Stimulated activated naive CD4-positive, alpha-beta T cell treated with Interleukin-2 at 50 U/mL for 16 hours (primary cell): ENCODE results near the gene GC.
"Not testable (repeated sequence)": the region's sequence is repeated elsewhere in the genome, so short reads cannot be mapped to it uniquely, and the experiment has no call there.

Experiments used
- DNase-seq: peaks from one replicate; lab custom pipeline; 2025; lab: John Stamatoyannopoulos, UW

GC gene, protein sequence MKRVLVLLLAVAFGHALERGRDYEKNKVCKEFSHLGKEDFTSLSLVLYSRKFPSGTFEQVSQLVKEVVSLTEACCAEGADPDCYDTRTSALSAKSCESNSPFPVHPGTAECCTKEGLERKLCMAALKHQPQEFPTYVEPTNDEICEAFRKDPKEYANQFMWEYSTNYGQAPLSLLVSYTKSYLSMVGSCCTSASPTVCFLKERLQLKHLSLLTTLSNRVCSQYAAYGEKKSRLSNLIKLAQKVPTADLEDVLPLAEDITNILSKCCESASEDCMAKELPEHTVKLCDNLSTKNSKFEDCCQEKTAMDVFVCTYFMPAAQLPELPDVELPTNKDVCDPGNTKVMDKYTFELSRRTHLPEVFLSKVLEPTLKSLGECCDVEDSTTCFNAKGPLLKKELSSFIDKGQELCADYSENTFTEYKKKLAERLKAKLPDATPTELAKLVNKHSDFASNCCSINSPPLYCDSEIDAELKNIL

DNA sequence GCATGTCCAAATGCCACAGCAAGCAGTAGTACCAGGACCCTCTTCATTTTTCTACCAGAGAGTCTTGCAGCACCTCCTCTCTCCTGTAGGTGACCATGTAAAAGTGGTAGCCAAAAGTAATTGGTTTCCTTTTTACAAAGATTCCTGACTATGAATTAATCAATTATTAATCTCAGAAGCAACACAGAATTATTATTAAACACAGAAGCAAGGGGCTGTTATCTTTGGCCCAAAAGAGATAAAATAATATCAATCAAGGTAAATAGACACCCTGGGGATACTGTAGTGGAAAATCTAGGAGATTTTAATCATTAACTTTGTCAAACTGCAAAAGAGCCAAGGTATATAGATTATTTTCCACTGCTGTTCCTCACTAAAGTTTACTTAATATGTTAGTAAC lies at the start of gene GC:
GC (minus strand) TSS at position 108 of the 400 bp plus-strand sequence; CDS start at position 47, 61 bp downstream.
- DNase-seq = no peak

DNA sequence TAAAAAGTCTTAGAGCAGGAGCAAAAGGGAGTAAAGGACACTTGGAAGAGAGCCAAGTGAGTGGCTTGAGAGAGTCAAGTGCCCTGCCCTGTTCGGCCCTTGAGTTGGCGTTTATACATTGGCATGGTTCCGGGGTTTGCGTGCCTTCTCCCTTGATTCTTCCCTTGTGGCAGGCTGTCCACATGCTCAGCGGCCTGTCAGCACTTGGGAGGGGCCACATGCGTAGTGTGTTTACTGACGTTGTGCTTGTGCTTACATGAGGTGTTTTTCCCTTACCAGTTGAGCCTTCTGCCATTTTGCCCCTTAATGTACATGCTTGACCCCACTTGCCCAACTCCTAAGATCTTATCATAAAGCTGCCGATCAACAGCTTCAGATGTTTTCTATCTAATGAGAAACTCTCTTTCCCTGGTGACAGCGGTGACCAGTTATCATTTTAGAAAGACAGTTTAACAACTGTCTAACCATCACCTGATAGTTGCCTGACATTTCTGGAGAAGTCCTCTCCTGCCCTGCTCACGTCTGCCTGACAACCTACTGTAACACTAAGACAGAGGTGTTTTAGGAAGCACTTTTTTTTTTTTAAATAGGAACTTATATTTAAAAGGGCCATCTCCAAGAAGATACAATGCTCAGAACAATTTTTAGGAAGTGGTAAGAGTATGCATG lies 49.5 kb upstream of the GC start:
- DNase-seq = no peak

DNA sequence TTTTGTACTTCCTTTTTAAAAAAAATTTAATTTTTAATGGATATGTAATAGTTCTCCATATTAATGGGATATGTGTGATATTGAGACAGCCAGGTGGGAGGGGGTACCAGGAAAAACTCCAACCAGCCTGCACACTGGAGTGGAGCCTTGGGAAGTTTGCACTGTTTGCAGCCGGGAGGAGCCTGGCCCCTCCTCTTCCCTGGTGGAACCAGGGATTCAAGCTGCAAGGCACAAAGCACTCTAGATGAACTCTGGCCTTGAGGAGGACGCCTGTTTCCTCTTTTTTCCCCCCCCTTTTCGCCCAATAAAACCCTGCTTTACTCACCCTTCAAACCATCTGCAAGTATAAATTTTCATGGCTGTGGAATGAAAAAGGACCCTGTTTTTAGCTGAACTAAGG lies 48.2 kb upstream of the GC start:
- DNase-seq = no peak

DNA sequence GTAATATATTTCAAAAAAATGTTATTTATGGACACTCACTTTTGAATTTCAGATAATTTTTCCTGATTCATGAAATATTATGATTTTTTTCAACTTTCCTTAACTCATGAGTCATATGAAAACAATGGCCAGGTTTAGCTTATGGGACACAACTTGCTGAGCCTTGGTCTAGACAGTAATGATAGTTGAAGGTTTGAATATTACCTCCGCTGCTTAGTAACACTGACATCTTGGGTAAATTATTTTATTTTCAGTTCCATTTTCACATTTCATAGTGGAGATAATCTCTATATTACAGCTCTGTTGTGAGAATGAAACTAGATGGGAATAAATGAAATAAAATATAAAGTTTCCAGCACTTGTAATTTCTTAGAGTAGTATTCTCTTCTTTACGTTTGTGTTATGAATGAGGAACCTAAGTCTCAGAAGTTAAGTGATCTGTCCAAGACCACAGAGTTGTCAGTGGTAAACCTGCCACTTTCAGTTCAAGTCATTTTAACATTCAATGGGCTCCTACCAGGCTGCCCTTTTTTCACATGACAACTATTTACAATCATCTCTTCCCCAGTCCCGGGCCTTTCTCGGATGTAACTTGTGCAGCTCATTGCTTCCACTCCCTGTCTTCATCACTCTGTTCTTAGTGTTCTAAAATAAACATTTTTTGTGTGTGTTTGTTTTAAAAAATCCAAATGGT lies 46.8 kb upstream of the GC start:
- DNase-seq = no peak

DNA sequence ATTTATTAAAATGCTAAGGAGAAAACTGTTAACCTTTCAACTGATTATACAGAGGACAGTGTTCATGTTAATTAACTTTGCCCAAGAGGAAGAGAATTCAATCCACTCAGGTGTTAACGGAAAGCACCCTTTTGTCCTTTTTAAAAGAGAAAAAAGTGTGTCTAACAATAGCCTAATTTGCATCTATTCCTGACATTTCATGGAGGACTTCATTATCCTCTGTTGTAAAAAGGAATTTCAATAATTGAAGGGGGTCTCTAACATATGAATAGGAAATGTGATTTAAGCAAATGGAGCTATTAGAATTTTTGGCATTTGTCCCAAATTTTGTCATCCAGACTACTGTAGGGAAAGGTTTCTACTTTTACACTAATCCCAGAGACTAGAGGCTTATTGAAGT lies 44.6 kb upstream of the GC start:
- no peak for DNase-seq

DNA sequence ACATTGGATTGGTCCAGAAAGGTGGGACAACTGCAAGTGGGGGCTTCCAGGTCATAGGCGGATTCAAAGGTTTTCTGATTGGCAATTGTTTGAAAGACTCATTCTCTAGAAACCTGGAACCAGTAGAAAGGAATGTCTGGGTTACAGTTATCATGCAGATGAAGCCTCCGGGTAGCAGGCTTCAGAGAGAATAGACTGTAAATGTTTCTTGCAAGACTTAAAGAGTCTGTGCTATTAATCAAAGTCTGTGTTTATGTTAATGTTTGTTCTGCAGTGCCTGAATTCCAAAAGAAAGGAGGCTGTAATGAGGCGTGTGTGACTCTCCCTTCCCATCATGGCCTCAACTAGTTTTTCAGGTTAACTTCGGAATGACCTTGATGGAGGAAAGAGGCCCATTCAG lies 43.9 kb upstream of the GC start:
- no peak for DNase-seq

DNA sequence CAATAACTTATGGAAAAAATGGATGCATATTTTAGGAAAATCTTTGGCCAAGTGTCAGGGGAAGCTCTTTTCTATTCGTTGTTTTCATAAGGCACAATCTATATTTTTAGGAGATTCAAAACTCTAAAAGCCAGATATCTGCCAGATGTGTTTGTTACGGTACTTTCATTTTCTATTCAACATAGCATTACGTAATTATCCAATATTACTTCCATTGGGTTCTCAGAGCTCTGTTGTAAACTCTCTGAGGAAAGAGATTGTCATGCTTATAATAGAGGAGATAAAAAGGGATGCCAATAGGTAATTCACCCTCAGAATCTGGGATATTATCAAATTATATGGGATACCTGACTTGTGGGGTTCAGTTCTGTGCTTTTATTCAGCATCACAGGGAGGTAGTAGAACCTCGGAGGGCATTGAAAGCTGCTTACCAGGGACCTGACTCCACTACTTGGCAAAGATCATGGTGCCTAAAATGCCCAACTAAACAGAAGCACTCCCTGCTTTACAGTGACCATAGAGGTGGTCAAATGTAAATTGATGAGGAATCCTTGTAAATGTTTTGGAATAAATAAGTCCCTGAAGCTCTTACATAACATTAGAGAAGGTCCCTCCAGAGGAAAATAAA lies 32.9 kb upstream of the GC start:
- DNase-seq = no peak

DNA sequence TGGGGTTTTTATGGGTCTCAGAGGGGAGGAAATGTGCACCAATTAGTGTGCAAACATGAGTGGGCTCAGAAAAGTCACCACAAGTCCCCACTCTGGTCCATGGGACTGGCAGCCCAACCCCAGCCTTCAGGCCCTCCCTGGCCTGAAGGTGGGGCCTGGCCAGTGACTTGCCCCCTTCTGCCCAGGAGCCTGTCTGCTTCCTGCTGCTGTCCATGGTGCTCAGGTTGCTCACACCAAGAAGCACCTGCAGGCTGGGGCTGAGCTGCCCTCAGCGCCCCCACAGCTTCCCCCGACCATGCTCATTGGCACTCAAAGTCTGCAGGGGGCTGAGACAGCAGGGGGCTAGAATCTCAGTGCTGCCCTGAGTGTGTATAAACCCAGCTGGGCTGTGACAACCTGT lies 30.6 kb upstream of the GC start:
- no peak for DNase-seq

DNA sequence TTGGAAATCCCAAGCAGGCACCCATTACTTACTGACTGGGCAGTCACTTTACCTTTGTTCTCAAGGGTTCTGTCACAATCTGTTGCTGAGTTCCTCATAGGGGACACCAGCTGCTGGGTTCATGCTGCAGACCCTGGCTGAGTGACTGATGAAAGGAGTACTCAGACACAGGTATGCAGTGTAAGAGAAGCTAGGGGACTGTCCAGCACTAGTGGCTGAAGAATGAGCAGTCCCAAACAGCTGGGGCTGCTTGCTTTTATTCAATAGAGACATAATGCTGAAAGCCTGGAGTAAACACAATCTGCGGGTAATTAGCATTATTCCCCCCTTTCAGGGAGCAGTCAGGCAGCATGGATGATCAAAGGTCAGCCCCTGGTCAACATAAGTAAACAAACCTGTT lies 25.9 kb upstream of the GC start:
- not testable (repeated sequence) for DNase-seq

DNA sequence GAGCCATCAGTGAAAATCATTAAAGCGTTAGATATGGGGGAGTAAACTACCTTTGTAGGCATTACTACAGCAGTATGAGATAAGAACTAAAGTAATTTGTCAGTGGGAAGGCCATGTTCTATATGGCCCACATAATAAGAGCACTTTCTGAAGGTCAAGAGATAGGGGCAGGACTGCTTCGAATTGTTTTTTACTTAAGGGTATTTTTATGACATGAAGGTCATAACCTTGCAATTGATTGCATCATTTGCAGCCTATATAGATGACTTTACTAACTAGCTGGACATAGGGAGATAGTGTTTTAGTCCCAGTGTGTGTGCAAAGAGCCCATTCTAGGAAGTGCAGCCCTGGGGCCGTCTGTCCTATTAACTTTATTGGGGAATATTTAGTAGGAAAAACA lies 23.6 kb upstream of the GC start:
- DNase-seq = no peak

DNA sequence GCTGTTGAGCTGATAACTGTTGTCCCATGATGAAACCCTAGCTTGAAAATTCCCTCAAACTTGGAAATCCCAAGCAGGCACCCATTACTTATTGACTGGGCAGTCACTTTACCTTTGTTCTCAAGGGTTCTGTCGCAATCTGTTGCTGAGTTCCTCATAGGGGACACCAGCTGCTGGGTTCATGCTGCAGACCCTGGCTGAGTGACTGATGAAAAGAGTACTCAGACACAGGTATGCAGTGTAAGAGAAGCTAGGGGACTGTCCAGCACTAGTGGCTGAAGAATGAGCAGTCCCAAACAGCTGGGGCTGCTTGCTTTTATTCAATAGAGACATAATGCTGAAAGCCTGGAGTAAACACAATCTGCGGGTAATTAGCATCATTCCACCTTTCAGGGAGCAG lies 21.4 kb upstream of the GC start:
- DNase-seq = not testable (repeated sequence)

DNA sequence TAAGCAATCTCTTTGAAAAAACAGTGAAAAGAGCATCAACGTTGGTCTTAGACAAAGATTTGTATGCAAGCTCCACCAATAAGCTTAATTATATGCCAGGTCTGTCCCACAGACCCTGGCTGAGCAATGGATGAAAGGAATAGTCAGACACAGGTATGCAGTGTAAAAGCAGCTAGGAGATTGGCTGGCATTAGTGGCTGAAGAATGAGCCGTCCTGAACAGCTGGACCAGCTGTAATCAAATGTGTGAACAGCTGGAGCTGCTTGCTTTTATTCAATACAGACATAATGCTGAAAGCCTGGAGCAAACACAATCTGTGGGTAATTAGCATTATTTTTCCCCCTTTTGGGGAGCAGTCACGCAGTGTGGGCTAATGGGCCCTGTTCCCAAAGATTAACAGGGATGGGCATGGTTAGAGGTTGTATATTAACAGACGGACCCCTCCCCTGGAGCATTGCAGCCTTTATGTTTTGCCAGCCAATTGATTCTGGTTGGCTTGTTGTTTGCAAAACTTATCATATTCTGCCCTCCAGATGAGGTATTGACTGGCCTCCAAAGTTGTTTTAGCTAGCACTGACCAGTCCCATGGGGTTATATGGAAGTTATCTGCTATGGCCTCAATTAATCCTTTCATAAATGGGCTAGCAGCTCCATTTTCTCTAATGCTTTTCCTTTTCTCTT lies 20.3 kb upstream of the GC start:
- DNase-seq = not testable (repeated sequence)

DNA sequence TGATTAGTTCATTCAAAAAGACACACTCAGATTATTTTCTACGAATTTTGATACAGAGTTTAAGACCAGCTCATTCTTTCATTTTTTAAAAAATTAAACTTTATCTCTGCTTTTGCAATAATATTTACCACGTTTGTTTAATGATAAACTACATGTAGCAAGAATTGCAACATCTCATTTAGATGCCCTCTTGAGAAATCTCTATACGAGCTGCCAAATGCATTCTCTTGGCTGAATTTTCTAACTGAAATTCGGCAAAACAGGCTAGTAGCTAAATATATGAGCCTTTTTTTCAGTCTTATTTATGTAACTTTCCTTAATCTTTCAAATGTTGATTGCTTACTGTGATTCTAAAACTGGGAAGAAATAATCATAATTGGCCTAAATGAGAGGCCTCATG lies 2.1 kb upstream of the GC start:
- DNase-seq = no peak

DNA sequence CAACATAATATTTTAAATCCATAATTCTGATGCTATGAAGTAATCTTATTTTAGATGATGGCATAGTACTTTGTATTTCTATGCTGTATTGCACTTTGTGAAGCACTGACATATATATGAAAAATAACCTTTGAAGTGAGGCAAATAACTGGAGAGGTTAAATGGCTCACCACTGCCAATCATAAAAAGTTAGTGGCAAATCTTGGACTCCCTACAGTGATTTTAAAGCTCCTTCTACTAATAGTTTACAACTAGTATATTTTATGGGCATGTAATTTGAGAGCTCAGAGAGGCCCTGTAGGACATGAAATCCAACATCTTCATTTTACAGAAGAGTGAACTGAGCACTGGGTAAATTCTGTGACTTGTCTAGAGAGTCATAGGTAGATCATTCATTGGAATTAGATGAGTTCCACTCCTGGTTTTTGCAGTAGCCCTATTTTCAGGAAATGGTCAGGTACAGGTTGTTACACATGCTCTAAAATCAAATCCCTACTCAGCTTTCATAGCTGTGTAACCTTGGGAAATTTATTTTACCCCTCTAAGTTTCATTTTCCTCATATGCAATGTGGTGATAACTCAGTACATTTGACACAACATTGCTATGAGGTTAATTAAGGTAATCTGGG lies 804 bp upstream of the GC start:
- DNase-seq = no peak

DNA sequence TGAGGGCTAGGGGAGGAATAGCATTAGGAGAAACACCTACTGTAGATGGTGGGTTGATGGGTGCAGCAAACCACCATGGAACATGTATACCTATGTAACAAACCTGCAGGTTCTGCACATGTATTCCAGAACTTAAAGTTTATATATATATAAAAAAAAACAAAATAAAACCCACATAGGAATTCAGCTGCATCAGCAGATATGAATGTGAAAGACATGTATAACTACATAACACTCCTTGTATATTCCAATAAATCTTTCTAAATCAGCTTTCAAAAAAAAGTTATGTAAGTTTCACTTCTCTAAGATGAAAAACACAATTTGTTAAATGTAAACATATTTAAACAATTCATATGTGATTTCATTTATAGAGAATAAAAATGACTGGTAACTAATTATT lies 6.0 kb downstream of the GC start:
- DNase-seq = no peak

DNA sequence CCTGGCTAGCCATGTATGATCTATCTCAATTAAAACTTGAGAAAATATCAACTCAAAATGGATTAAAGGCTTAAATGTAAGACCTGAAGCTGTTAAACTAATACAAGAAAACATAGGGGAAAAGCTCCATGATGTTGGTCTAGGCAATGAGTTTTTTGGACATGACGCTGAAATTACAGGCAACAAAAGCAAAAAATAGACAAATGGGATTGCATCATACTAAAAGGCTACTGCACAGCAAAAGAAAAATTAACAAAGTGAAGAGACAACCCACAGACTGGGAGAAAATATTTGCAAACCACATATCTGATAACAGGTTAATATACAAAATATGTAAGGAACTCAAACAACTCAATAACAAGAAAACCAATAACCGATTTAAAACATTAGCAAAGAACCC lies 8.4 kb downstream of the GC start:
- no peak for DNase-seq

DNA sequence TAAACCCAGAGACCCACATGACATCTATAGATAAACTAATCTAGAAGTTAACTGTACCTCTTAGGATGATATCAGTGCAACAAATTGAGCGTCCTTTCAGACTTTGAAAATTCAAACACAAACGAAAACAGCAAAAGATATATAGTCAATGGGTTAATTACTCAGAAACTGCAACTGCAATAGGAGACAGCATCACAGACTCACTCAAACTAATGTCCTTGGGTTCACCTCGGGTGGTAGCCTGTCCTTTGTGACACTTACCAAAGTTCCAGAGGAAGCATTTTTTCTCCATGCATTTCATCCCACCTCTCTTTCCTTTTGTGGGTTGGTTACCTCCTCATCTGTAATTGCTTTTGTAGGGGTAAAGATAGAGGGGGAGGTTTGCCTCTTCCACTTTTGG lies 9.7 kb downstream of the GC start:
- DNase-seq = no peak

DNA sequence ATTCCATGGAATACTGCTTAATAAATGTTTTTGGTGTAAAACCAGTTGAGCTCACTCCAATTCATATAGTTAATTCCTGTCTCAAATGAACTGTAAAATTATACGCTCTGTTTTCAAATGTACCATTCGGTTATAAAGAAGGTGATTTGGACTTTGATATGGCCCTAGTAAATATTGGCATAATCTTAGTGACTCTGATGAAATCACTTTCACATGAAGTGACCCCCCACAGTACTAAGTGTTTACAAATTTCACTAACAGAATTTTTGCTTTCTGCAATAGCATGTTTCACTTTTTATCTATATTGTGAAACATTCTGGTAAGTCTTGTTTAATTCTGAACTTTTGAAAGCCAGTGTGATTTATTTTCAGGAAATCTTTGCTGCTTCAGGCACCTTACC lies 10.9 kb downstream of the GC start:
- DNase-seq = no peak

DNA sequence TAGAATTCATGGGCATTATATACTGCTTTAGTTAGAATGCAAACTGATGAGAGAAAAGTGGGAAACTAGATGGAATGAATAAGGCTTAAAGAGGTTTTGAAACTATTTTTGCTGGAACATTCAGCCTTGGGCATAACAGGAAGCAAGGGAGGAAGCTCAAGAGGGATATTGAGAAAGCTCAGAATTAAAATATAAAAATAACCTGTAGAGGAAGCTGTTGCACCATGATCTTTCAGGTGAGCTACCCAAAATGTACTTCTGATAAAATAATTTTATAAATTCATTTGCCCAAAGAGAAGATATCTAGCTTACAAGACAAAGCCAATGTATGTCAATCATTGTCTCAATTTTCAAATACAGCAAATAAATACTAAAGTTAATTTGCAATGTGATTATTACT lies 11.3 kb downstream of the GC start:
- no peak for DNase-seq

DNA sequence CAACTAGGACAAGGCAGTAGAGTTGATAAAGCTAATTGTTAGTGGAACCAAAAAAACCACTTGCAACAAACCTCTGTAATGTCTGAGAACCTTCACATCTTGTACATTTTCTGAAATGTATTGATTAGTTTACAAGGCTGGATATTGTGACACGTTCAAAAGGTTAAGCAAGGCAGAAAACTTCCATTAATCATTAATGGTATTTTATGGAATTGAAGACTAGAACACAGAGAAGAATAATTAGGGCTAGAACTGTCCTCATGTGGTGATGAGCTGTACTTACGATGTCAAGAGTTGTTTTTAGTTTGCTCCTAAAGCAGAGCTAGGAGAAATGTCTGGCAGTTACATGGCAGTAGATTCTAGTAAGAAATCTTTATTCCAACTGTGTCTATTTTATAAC lies 12.3 kb downstream of the GC start:
- DNase-seq = no peak

DNA sequence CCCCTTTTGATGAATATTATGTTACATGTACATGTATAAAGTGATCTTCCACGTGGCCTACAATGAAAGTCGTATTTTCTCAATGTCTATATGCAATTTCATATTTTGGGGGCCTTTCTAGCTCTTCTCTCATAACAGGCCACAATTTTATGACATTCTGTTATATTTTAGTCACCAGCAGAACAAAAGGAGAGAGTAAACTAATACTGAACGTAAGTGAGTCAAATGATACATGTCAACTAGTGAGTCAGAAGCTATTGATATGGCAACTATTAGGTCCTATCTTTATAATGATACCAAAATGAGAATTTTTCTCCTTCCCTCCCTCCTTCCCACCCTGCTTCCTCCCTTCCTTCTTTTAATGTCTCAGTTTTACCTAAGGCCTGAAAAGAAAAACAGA lies 14.4 kb downstream of the GC start:
- no peak for DNase-seq

DNA sequence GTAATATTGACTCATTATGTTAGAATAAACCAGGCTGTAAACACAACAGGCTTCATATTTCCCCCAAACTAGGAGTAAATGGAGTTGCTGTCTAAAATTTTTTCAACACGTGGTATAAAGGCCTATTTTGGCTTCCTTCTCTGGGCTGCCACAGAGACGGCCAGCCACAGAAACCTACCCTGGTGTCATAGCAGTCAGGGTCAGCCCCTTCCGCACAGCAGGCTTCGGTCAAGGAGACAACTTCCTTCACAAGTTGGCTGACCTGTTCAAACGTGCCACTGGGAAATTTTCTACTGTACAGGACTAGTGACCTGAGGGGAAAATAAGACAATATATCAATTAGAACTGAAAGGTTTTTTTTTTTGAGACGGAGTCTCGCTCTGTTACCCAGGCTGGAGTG lies 15.8 kb downstream of the GC start:
- DNase-seq = no peak
